ENCODE measurements around the gene TNIK.

TNIK gene

DNA sequence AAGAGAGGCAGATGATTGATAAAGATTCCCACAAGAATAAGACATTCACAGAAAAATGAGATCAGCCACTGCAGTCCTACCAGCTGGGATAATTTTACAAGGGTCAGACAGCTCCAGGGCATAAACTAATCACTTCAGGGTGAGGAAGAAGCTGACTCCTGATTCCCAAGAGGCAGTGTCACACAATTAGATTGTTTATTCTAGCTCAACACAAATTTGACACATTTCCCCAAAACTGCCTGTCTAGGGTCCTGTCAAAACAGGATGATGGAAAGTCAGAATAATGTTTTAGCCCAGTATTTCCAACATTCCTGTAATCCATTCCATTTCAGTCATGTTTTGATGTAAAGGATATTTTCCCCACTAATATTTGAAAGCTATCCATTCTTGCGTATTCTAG, 110.8 kb downstream of the TNIK start:
- H3K4me1 ChIP-seq: no peaks in the 10 kb centered on the region
- H3K4me3 ChIP-seq (ENCODE audit: low read depth, low read length): no peak overlapping the region
- H2AFZ ChIP-seq: no peak overlapping the region
- H3K79me2 ChIP-seq: no peaks in the 10 kb centered on the region
- H3K9ac ChIP-seq: no peak overlapping the region
- no peaks in the 10 kb centered on the region for H3K27me3 ChIP-seq (ENCODE audit: control insufficient read depth, insufficient read depth, low read length)
- no peak for TF ChIP-seq CTCF (IDR thresholded peaks at IDR 0.05)
- no peaks in the 10 kb centered on the region for H3K36me3 ChIP-seq (ENCODE audit: control insufficient read depth, insufficient read depth, low read length)
- H3K4me2 ChIP-seq (ENCODE audit: low read length): no peak overlapping the region
- no peaks in the 10 kb centered on the region for H3K9me3 ChIP-seq (ENCODE audit: control insufficient read depth, low read length)
- no peak overlapping the region for H3K27ac ChIP-seq

DNA sequence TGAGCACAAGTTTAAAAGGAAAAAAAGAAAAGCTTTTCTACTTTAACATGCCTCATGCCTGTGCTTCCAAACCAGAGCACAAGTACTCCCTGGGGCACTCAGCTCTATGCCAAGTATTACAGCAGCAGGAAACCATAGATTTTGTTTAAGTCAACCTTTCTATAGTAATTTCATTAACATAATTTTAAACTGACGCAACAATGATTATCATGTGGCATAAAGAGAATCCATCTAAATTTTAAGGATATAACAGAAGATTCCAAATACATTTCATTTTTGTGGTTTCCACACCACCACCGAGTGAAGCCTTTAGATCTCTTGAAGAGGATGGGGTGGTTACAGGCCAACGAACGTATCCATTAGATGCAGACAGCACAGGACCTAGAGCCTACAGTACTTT, 112.1 kb downstream of the TNIK start:
- no peaks in the 10 kb centered on the region for H3K27me3 ChIP-seq (ENCODE audit: control insufficient read depth, insufficient read depth, low read length)
- no peaks in the 10 kb centered on the region for H3K4me1 ChIP-seq
- no peaks in the 10 kb centered on the region for H3K9me3 ChIP-seq (ENCODE audit: control insufficient read depth, low read length)
- H2AFZ ChIP-seq: no peak overlapping the region
- H3K79me2 ChIP-seq: no peaks in the 10 kb centered on the region
- H3K27ac ChIP-seq: no peak overlapping the region
- H3K9ac ChIP-seq: no peak overlapping the region
- TF ChIP-seq CTCF (IDR thresholded peaks at IDR 0.05): no peak
- H3K4me2 ChIP-seq (ENCODE audit: low read length): no peak overlapping the region
- H3K4me3 ChIP-seq (ENCODE audit: low read depth, low read length): no peak overlapping the region
- H3K36me3 ChIP-seq (ENCODE audit: control insufficient read depth, insufficient read depth, low read length): no peaks in the 10 kb centered on the region

- H2AFZ ChIP-seq: no peak overlapping the region
- no peaks in the 10 kb centered on the region for H3K36me3 ChIP-seq (ENCODE audit: control insufficient read depth, insufficient read depth, low read length)
- no peak overlapping the region for H3K27ac ChIP-seq
- no peaks in the 10 kb centered on the region for H3K79me2 ChIP-seq
- no peak overlapping the region for H3K4me2 ChIP-seq (ENCODE audit: low read length)
- no peak overlapping the region for H3K4me3 ChIP-seq (ENCODE audit: low read depth, low read length)
- no peaks in the 10 kb centered on the region for H3K4me1 ChIP-seq
- H3K27me3 ChIP-seq (ENCODE audit: control insufficient read depth, insufficient read depth, low read length): no peaks in the 10 kb centered on the region
- H3K9ac ChIP-seq: no peak overlapping the region
- no peaks in the 10 kb centered on the region for H3K9me3 ChIP-seq (ENCODE audit: control insufficient read depth, low read length)
- no peak for TF ChIP-seq CTCF (IDR thresholded peaks at IDR 0.05)
These were observed 112.7 kb downstream of the TNIK start for GRCh38 chr3:171347301-171348039.

DNA sequence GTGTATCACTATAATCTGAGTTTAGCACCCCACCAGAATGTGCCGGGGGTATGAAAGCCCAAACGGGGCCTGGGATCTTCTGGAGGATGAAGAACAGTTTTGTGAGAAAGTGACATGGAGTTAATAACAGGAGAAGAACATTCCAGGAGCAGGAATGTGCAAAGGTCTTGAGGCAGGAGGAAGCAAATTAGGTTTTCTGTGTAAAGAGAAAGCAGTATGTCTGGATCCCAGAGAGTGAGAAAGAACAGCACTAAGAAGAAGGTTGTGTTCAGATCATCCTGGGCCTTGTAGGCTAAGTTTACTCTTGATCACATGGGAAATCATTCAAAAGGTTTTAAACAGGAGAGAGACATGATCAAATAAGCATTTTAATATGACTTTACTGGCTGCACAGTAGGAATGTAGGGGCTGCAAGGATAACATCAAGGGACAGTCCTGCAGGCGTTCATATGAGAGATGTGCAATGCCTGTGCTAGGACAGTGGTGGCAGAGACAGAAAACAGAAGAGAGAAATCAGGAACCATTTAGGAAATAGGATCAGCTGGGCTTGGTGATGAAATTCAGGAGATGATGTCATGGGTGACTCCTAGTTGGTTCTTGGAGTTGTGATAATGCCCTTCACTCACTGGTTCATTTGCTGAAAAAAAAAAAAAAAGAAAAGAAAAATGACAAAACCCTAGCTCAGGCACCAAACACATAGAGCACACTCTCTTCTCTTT, 113.5 kb downstream of the TNIK start:
- Histone ChIP-seq H3K27ac (no peak overlapping the region), H3K9me3 (ENCODE audit: control insufficient read depth, low read length) (no peaks in the 10 kb centered on the region), H3K4me3 (ENCODE audit: low read depth, low read length) (no peak overlapping the region), H3K36me3 (ENCODE audit: control insufficient read depth, insufficient read depth, low read length) (no peaks in the 10 kb centered on the region), H3K79me2 (no peaks in the 10 kb centered on the region), H2AFZ (no peak overlapping the region), H3K9ac (no peak overlapping the region), H3K4me2 (ENCODE audit: low read length) (no peak overlapping the region), H3K27me3 (ENCODE audit: control insufficient read depth, insufficient read depth, low read length) (no peaks in the 10 kb centered on the region), H3K4me1 (no peaks in the 10 kb centered on the region)
- no peak for TF ChIP-seq CTCF (IDR thresholded peaks at IDR 0.05)
